Testis (tissue), 3 donors: ENCODE data around the gene RPTOR. TPM values are rescaled to one million over a fixed set of nuclear protein-coding genes. Genes with fewer than 3 reads are reported as not detected.

Experiments used
- DNase-seq: peaks from one replicate; pipeline ENCODE4 v3.0.0-alpha.2; 2019
- H3K27ac ChIP-seq, 2 donors: fragments of 200-600 bp; sonication (generic); one replicate each; pipeline ENCODE4 v1.5.1; 2019
- H3K27me3 ChIP-seq: fragments of 200-600 bp; sonication (generic); one replicate; pipeline ENCODE4 v1.5.1; 2019
- H3K36me3 ChIP-seq: fragments of 200-600 bp; sonication (generic); one replicate; pipeline ENCODE4 v1.5.1; 2017; ENCODE audit warnings: low read depth; ENCODE audit errors: missing control alignments
- H3K4me1 ChIP-seq: fragments of 200-600 bp; sonication (generic); one replicate; pipeline ENCODE4 v1.5.1; 2019
- H3K4me3 ChIP-seq, 2 donors: fragments of 200-600 bp; sonication (generic); one replicate each; pipeline ENCODE4 v1.5.1; 2017 to 2019
- H3K9me3 ChIP-seq: fragments of 200-600 bp; sonication (generic); one replicate; pipeline ENCODE4 v1.5.1; 2017
- CTCF ChIP-seq, 3 experiments: fragments of 450-650 bp in 2 of 3; fragments of 200-600 bp in 1 of 3; sonication (generic) in 1 of 3; IDR thresholded peaks; one replicate each; pipeline ENCODE4 v1.5.1; 2016 to 2019; ENCODE audit warnings: antibody characterized with exemption in 3 of 3, mild to moderate bottlenecking in 2 of 3, moderate library complexity in 1 of 3
- POLR2A ChIP-seq: fragments of 450-650 bp; IDR thresholded peaks from one replicate; pipeline ENCODE4 v1.6.1; 2017; ENCODE audit warnings: antibody characterized with exemption, mild to moderate bottlenecking, moderate library complexity
- WGBS, 2 donors: methylation state at CpG; one replicate each; pipeline ENCODE4 v1.1.5; 2018; 5-methylcytosine and 5-hydroxymethylcytosine counted together
- intact Hi-C: fragments of 100-400 bp; cut with DNase I; formaldehyde crosslinking; loops from one replicate; pipeline ENCODE4 v1.15.1; 2023; ENCODE audit warnings: low total_unique reads
- polyA plus RNA-seq: library from polyadenylated mRNA; stranded (reverse); fragments of 350-450 nt; fragmentation: Illumina TruSeq; extraction: RNeasy Lipid Tissue Mini Kit (QIAGEN cat#74804); gene quantifications from one replicate; pipeline ENCODE4 v1.2.3, GENCODE V29; 2014; ENCODE audit warnings: low read depth, low replicate concordance; ENCODE audit not compliant: insufficient read depth
- total RNA-seq, 2 donors: library from RNA; depleted of rRNA; stranded (reverse); fragments of >200 nt; gene quantifications; one replicate each; pipeline ENCODE4 v1.2.3, GENCODE V29; 2016

RPTOR gene
- total and polyA plus RNA-seq, 3 donors from 2014 or later = 21.8 to 68.3 (median 56.6) TPM

GRCh38 chr17:80633207-80633606 is 88.6 kb downstream of the RPTOR start:
- Histone ChIP-seq H3K27ac (no peak overlapping the region), H3K4me3 (no peak overlapping the region), H3K36me3 (no peaks in the 10 kb centered on the region), H3K27me3 (no peaks in the 10 kb centered on the region), H3K9me3 (no peaks in the 10 kb centered on the region), H3K4me1 (no peaks in the 10 kb centered on the region)
- intact Hi-C loops = no loop called here
- no peak for TF ChIP-seq POLR2A
- no peak for DNase-seq
- 92 to 96% methylated on average over 14 to 19 of the region's 19 CpGs for WGBS, 2 donors

- H3K27ac ChIP-seq = no peak overlapping the region
- DNase-seq = no peak
- no peaks in the 10 kb centered on the region for H3K9me3 ChIP-seq
- TF ChIP-seq CTCF (IDR thresholded peaks at IDR 0.05) (no peak), POLR2A (no peak)
- WGBS, 2 donors = 80 to 84% methylated on average over 22 to 24 of the region's 24 CpGs
- no peaks in the 10 kb centered on the region for H3K4me1 ChIP-seq
- H3K4me3 ChIP-seq = no peak overlapping the region
- H3K36me3 ChIP-seq = no peaks in the 10 kb centered on the region
- intact Hi-C loops = no loop called here
- H3K27me3 ChIP-seq = no peaks in the 10 kb centered on the region
Observed at GRCh38 chr17:80633994-80634566, 89.4 kb downstream of the RPTOR start.

- H3K4me1 ChIP-seq = no peaks in the 10 kb centered on the region
- TF ChIP-seq POLR2A (no peak), CTCF (IDR thresholded peaks at IDR 0.05) (no peak)
- H3K27me3 ChIP-seq = no peaks in the 10 kb centered on the region
- 88 to 90% methylated on average over 20 of the region's 20 CpGs for WGBS, 2 donors
- no peak overlapping the region for H3K27ac ChIP-seq
- H3K9me3 ChIP-seq = no peaks in the 10 kb centered on the region
- no peaks in the 10 kb centered on the region for H3K36me3 ChIP-seq
- DNase-seq = no peak
- H3K4me3 ChIP-seq = no peak overlapping the region
- intact Hi-C loops = no loop called here
Observed at GRCh38 chr17:80636361-80637018, 91.9 kb downstream of the RPTOR start.

GRCh38 chr17:80637048-80637781 is 92.6 kb downstream of the RPTOR start:
- no peaks in the 10 kb centered on the region for H3K36me3 ChIP-seq
- H3K9me3 ChIP-seq = no peaks in the 10 kb centered on the region
- 86 to 88% methylated on average over 17 of the region's 17 CpGs for WGBS, 2 donors
- H3K4me3 ChIP-seq = no peak overlapping the region
- no peak for TF ChIP-seq CTCF (IDR thresholded peaks at IDR 0.05)
- no peak for TF ChIP-seq POLR2A
- H3K27me3 ChIP-seq = no peaks in the 10 kb centered on the region
- intact Hi-C loops = no loop called here
- no peak overlapping the region for H3K27ac ChIP-seq
- DNase-seq = no peak
- no peaks in the 10 kb centered on the region for H3K4me1 ChIP-seq

GRCh38 chr17:80639658-80640057 is 95.0 kb downstream of the RPTOR start:
- 92% methylated on average over 2 of the region's 2 CpGs for WGBS, 2 donors
- Histone ChIP-seq H3K27me3 (no peaks in the 10 kb centered on the region), H3K36me3 (no peaks in the 10 kb centered on the region), H3K27ac (no peak overlapping the region), H3K9me3 (no peaks in the 10 kb centered on the region), H3K4me1 (no peaks in the 10 kb centered on the region), H3K4me3 (no peak overlapping the region)
- no peak for TF ChIP-seq POLR2A
- no peak for TF ChIP-seq CTCF (IDR thresholded peaks at IDR 0.05)
- no peak for DNase-seq
- intact Hi-C loops = no loop called here
